ENCODE data around the gene DIP2C.
"Not testable (repeated sequence)": the region's sequence is repeated elsewhere in the genome, so short reads cannot be mapped to it uniquely, and the experiment has no call there.

The DIP2C gene

DNA sequence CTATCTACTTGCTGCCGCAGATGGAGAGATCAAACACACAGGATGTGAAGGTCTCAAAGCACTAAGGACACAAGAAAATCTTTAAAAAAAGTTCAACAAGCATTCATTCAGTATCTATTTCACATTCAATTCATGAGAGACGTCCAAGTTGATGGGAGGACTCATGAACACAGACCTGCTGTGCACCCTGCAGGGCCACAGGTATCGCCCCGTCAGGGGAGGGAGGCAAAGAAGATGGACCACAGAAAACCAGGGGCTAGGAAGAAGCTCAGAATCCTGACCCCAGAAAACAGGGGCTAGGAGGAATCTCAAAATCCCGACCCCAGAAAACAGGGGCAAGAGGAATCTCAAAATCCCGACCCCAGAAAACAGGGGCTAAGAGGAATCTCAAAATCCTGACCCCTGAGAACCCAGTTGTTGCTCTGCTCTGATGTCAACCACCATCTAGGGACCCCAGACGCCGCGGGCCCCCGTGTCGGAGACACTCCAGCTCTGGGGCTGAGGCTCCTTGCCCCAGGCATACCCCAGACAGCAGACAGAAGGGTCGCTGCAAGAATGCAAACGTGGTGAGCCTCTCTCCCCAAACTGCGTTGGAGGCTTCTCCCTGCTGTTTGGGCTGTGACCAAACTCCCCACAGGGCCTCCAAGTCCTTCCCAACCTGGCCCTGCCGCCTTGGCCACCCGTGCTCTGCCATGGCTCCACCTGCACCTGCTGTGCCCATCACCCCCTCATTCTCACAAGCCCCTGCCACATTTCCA, 197.6 kb downstream of the DIP2C start:
- no peak for DNase-seq

DNA sequence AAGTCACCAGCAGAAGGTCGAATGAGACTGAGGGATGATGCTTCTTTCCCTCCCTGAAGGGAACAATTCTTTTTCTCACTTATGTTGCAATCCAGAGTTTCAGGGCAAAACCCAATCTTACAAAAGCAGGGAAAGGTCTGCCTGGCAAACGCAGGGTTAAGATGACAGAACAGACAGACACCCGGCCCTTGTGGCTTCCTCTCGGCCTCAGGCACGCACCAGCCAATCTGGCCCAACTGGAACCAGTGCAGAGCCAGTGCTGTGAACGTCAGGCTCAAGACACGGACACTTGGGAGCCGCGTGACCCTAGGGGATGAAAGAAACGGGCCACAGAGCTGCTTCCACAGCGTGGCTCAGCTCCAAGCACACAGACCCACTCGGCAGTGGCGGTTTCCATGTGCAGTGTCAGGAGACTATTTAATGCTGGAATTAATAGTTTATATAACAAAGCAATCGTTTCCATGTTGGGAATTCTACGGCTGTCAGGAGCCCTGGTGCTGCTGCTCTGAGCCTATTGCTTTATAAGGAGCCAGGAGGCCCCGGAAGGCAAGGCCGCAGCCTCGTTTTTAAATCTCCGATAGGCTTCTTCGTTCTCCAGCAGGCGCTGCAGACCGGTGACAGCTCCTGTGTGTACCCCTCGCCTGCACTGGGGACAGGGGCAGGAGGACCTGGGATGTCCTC, 198.4 kb downstream of the DIP2C start:
- no peak for DNase-seq

DNA sequence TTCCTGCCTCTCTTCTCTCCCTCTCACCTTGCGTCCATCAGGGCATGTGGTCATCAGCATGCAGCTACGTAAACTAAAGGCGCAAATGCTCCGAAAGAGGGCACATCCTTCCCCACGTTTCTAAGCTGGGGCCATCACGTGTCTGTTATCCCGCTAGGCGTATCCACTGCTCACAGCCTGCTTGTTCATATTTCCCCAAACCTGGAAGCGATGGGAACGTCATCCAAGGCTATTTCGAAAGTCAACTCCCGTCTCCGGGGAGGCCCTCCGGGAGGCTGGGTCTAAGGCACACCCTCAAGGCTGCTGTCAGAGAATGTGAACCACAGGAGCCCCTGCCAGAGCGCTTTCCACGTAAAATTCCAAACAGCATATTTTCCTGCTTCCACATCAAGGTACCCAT, 199.2 kb downstream of the DIP2C start:
- DNase-seq = no peak

DNA sequence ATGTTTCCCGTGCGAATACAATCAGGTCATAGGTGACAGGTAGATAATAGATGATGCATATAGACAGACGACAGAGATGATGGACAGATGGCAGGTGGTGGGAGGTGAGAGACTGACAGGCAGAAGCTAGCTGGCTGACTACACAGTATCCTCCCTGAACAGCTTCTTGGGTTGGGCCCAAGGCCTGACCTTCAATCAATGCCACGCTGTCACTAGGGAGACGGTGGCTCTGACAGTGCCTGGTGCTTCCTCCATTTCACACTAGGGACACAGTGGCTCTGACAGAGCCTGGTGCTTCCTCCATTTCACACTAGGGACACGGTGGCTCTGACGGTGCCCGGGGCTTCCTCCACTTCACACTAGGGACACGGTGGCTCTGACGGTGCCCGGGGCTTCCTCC, 200.1 kb downstream of the DIP2C start:
- DNase-seq = no peak

DNA sequence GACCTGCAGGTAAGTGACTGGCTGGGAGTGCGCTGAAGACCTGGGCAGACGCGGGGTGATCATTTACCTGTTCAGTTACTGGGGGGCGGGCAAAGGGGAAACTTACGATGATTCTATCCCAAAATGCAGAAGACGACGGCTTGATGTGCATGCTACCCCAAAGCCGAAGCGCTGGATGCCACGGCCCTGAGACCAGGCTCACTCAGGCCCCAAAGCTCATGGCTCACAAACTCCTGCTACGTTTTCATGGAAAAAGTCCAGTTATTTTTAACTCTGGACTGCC, 200.6 kb downstream of the DIP2C start:
- no peak for DNase-seq

DNA sequence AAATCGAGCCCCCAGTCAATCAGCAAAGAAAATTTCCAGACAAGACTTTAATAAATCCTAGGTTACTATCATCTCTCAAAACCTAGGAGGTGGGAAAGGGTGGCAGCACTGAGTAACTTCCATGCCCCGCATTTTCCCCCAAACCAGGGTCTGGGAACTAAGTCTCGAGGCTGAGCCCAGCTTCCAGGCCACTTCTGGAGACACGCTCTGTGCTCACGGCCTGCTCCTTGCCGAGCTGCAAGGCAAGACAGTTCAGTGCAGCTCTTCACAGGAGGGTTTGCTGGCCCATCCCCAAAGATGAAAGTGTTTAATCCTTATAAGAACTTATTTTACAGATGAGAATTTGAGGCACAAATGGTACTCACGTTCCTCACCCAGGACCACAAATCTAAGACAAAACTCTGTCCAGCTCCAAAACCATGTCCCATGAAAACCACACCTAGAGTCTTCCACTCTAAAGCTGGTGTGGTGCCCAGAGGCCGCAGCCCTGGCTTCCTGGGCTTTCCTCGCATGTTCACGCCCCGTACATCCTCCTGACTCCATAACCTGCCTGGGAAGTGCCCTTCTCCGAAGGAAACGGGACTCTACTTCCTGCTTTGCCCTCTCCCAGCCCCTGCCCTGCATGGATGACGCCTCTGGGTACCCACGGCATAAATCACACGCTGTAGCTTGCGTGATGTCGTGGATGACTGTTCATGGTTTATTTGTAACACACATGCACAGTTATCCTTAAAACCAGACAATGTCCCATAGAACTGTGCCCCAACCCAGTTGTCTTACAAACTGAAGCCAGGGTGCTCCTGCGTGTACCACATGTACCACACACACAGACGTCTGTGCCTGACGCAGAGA, 201.2 kb downstream of the DIP2C start:
- DNase-seq = no peak

DNA sequence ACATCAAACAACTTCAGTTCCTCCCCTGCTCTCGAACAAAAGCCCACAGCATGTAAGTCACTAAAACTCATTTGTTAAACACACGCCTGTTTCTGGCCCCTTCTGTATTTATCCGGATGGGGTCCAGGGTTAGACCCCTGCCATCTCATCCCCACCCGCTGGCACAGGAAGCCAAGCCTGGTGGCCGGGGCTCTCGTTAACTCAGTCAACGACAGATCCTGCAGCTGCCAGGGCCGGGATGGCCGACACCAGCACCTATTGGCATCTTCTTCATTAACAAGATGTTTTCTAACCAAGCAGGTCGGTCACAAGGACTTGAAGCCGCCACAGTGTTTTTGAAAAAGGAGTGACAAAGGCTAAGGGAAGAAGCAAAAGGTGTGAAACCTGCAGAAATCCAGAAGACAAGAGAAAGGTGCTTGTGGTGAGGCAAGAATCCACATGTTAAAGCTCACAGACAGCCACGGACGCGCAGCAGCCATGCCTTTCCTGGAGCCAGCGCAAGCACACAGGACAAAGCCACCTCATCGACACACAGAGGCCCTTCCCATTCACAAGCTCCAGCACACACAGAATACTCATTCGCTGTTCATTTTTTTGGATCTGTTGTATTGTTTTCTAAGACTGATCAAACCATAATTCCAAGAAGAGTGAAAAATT, 202.7 kb downstream of the DIP2C start:
- DNase-seq = no peak

DNA sequence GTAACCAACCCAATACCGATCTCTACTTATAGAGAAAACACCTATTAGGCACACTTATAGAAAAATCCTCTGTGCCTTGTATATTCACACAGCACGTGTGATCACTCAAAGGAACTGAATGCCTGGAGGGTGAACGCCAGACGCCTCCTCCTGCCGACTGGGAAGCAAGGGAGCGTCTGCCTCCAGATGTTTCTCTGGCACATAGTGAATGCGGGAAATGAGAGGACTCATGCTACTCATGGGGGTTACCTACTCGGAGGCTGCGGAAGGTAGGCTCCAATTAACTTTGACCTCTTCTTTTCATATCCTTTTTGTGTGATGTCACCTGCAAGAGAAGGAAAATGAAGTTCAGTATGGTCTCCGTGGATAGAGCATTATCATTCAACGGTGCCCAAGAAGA, 203.3 kb downstream of the DIP2C start:
- no peak for DNase-seq

DNA sequence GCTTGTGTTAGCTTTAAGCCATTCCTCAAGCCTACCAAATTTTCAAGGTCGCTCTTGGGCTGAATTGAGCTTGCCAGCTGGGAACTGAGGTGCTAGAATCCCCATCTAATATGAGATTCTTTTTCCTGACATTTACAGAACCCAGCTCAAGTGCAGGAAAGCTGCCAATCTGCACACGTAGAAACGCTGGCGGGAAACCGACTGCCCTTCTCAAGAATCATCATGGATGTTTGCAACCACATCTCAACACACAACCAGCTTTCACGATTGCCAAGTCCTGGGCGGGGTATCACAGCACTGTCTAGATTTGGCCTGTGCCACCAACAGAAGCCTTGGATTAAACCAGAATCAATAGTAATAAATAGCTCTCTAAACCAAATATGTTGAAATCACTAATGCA, 203.7 kb downstream of the DIP2C start:
- no peak for DNase-seq

DNA sequence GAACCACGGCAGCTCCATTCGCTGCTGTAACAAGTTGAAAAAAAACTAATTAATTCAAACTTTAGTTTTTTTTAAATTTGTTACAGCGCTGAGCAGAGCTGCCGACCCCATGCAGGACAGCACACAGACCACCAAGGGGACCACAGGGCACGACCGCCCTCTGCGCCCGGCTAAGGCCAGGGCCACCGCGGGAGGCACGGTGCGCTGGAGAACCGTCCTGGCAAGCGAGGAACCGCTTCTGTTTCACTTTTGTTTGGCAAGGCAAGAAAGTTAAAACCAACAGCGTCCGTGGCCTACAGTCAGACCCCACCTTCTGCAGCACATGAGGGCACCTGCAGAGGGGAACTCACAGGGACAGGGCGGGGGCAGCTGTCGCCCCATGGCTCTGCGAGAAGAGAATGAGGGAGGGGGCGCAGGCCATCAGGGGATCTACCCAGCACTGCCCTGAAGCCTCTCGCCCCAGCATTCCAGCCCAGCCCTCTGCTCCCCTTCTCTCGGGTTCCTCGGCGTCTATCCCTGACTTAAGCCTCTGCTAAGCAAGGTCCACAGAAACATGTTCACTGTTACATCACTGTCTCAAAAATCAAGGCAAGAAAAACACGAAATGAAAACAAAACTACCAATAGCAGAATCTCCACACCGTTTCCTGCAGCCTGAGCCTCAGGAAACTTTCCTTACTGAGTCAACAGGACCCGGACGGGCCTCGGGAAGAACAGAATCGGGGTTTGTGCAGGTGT, 204.4 kb downstream of the DIP2C start:
- DNase-seq = no peak

DNA sequence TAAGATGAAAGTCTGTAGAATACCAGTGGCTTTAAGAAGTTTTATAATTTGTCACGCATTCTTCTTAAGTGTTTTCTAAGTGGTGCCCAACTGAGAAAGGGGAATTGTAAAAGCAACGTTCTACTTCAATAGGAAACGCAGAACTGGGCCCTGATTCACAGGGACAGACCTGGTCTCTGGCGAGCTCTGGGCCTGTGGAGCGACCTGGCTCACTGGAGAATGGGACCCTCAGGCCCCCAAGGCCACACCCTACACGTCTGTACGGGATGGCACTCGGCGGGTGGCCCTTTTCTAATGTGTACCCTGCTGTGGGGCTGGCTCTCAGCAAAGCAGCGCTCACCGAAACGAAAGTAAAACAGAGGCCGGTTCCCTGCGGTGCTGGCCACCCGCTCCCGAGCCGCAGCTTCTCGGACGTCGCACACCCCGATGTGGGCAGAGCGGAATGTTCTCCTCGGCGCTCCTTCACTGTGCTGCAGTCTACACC, 205.0 kb downstream of the DIP2C start:
- no peak for DNase-seq

DNA sequence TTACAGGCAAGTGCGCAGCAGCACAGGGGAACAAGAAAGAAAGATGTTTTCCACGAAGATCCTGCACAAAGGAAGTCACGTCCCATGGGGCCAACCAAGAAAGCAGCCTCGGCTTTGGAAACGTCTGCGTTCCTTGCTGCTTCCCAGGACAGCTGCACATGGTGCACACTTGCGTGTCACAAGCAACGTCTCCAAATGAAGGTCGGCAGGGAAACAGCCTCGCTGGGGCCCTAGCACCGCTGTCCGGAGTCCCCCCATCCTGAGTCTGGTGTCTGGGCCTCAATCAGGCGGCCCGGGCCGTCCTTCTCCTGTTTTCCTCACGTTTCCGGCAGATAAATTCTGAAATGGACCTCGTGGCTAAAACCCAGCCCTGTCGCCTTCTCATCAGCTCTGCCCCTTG, 206.2 kb downstream of the DIP2C start:
- no peak for DNase-seq

DNA sequence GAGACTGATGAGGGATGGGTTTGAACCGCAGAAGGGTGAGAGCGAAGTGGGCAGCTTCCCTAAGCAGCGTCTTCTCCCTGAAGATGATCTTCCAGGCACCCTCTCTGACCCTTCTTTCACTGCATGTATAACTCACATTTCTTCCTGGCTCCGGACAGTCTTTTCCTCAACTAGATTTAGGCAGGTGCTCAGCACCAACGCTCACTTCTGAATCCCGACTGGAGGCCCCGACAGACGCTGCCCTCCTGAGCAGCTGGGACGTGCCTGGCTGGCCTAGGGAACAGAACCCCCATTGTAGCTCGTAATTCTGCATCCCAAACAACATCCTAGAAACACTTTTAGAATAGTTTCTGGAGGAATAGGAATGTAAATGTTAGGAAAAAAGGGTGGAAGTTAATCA, 206.6 kb downstream of the DIP2C start:
- no peak for DNase-seq

DNA sequence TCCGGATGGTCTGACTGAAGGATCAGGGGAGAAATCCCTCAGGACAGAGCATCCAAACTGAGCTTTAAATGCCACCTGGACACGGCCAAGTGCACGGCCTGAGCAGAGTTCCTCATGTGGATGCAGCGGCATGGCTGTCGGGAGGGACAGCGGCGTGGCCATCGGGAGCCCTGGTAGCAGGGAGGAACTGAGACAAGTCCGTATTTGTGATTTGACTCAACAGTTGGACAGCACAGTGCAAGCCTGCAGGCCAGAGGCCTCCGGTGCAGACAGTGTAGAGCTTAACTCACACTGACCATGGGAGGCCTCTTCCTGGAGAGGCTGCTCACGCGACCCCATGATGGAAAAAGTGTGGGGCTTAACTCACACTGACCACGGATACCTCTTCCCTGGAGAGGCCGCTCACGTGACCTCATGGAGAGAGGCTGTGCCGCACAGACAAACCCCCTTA, 207.4 kb downstream of the DIP2C start:
- DNase-seq = no peak

DNA sequence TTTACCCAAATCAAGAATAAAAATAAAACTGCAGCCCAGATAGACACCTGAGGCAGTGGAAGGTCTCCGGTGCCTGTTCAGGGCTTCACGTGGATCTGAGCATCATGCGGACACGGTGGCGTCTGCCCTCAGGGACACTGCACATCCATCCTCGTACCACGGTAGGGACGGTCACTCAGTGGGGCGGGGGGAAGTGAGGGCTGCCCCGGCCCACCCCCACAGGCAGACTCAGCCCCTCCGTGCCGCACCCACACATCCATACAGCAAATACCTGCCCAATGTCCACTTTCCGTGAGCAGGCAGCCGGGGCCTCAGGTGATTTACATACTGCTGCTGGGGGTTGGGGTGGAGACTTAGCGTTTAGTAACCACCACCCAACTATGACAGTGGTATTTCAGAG, 207.8 kb downstream of the DIP2C start:
- DNase-seq = no peak

DNA sequence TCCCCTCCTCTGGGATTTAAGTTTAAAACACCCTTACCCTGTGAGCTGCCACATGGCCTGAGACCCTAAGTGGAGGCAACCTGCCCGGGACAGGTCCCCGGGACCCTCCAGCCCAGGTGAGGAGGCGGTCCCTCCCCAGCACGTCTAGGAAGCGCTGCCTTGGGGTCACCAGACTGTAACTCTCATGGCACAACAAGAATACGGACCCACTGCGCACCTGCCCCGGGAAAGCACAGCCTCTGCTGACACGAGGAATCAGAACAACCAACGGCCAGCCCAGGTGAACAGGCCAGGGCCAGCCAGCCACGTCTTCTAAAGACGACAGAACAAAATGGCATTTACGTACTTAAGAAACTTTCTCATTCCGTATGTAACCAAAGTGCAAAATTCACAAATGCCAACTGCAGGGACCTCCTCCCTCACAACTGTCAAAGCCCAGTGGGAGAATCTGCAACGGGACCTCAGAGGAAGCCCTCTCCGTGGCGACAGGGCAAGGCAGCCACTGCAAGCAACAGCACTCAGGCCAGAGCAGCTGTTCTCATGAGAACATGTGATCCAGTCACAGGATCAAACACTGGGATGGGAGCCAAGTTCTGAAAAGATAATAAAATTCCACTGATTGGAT, 208.4 kb downstream of the DIP2C start:
- peak; percentile 3 for DNase-seq

DNA sequence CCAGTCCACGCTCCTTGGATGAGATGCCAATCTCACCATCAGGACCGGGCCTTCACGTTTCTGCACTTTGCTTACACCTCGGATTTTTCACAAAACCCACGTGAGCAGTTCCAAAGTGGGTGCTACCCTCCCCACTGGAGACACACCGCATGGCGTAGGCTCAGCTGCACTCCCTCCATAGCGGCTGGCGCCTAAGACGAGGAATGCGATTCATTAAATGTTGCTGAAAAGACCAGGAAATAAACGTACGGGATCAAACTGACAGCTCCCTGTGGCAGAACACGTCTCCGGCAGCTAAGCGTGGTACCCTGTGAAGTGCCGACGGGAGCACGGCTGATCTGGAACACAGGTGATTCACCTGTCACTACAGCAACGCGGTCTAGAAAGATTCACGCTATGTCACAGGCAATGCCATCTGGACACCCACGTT, 209.0 kb downstream of the DIP2C start:
- DNase-seq = no peak

DNA sequence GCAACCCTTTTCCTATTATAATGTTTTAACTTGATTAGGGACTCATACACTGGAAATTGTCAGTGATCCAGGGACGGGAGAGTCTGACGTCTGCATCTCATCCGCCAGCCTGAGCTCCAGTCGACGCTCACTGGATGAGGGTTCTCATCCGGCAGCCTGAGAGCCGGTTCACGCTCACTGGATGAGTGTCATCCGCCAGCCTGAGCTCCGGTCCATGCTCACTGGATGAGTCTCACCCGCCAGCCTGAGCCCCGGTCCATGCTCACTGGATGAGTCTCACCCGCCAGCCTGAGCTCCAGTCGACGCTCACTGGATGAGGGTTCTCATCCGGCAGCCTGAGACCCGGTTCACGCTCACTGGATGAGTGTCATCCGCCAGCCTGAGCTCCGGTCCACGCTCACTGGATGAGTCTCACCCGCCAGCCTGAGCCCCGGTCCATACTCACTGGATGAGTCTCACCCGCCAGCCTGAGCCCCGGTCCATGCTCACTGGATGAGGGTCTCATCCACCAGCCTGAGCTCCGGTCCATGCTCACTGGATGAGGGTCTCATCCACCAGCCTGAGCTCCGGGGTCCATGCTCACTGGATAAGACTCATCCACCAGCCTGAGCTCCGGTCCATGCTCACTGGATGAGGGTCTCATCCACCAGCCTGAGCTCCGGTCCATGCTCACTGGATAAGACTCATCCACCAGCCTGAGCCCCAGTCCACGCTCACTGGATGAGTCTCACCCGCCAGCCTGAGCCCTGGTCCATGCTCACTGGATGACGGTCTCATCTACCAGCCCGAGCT, 209.6 kb downstream of the DIP2C start:
- not testable (repeated sequence) for DNase-seq

DNA sequence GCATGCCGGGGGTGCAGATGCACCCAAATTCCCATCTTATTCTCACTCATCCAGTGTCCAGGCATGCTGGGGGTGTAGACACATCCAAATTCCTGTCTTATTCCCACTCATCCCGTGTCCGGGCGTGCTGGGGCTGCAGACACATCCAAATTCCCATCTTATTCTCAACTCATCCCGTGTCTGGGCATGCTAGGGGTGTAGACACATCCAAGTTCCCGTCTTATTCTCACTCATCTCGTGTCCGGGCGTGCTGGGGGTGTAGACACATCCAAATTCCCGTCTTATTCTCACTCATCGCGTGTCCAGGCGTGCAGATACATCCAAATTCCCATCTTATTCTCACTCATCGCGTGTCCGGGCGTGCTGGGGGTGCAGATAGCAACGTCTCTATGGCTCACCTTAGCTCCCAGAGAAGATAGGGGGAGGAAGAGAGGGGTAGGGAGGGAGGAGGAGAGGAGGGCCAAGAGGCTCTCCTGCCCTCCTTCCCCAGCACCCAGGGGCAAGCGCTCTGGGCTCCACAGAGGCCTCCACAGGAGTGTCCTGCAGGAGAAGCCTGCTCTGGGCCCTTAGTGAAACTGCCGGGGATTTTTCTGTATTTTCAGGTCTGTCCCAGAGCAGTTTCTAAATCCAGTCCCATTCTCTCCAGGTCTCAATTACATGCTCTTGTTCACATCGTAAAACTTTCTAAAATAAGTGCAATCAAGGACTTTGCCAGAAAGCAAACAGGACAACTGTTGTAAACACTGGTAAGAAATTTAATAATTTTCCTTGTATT, 210.8 kb downstream of the DIP2C start:
- DNase-seq = no peak

DNA sequence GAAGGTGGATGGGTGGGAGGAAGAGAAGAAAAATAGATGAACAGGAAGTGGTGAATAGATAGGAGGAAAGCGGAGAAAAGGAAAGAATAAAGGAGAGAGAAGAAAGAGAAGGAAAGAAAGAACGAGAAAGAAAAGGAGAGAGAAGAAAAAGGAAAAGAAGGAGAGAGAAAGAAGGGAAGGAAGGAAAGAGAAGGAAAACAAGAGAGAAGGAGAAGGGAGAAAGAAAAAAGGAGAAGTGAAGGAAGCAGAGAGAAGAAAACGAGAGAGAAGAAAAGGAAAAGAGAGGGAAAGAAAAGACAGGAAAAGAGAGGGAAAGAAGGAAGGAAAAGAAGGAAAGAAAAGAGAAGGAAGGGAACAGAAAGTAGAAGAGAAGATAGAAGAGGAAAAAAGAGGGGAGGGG, 211.8 kb downstream of the DIP2C start:
- DNase-seq = no peak

DNA sequence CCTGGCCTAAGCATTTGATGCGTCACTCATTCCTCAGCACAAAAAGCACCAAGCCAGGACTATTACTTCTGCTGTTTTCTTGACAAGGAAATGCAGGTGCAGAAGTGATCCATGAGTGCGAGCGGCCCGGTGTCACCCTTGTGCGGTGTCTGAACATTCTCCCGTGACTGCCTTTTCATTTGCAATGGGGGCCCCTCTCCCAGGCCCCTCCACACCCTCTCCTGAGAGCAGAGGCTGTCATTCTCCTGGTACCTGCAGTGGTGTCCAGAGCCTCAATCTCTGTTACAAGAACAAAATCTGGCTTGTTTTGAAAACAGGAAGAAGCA, 213.1 kb downstream of the DIP2C start:
- DNase-seq = no peak

Measured in DMS 273 treated with DMSO at 0.1 percent for 48 hours (cell line).